SK-N-MC (cell line): ENCODE measurements around the gene PPRC1.

Experiments used
- EZH2 ChIP-seq: fragments of 200-600 bp; sonication (generic); IDR thresholded peaks from one replicate; pipeline ENCODE4 v1.6.1; 2017; ENCODE audit warnings: antibody characterized with exemption
- POLR2AphosphoS5 ChIP-seq: IDR thresholded peaks from 2 replicates; pipeline ENCODE4 v1.6.1; 2012; ENCODE audit warnings: mild to moderate bottlenecking, low read depth, low read length, borderline replicate concordance

DNA sequence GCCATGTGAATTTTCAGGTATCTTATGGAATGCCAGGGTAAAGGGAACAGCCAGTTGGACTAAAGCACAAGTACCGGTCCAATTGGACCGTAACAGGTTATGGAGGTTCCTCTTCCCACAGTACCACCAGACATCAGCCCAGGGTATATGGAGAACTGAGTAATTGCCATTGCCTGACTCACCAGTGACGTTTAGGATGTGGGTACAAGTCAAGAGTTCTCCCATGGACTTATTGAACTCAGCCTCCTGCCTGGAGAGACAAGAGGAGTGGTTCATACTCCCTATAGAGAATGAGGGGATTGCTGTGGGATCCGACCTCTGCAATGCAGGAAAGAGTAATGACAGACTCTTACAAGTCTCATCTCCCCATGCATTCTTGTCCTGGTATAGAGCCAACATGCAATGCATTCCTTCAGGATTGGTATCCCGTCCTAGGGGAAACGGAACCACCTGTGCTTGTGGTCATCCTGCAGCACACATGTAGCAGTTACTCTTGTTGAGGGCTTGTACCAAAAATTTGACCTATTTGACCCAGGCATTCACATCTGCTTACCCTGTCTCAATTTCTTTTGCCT, 62.5 kb downstream of the PPRC1 start:
- TF ChIP-seq EZH2 (no peak), POLR2AphosphoS5 (no peak)
